HepG2 (cell line): ENCODE results near the gene COQ9. TPM values are rescaled to one million over a fixed set of nuclear protein-coding genes. Genes with fewer than 3 reads are reported as not detected.

Experiments used
- ATAC-seq: fragments of 200-7000 bp; cut with Tn5 transposase; 3 replicates; pipeline ENCODE4 v1.9.1; 2020; ENCODE audit warnings: mild to moderate bottlenecking, moderate library complexity
- BruUV-seq: library from RNA; stranded (reverse); fragments of 400-500 nt; replicated peaks from 2 replicates; lab custom pipeline; 2021; lab: Mats Ljungman, UMichigan
- CTCF ChIA-PET: fragments of 300-600 bp; formaldehyde crosslinking; extraction: SDS; loops from one replicate; lab custom pipeline; 2021; ENCODE audit warnings: low total read pairs, inconsistent platforms, low intra/inter-chr PET ratio; lab: Yijun Ruan, JAX
- POLR2A ChIA-PET: fragments of 350-600 bp; sonication (Branson Sonifier 250); formaldehyde crosslinking; loops from one replicate; lab custom pipeline; 2020; ENCODE audit warnings: antibody characterized with exemption, inconsistent platforms; lab: Yijun Ruan, JAX
- DNase-seq: peaks from one replicate; pipeline ENCODE4 v3.0.0-alpha.2; 2015; ENCODE audit warnings: low spot score
- FAIRE-seq: peaks from 3 replicates; lab custom pipeline; 2011; peaks lifted over from hg19 to GRCh38; lab: Jason Lieb, UNC
- H2AFZ ChIP-seq: one replicate; pipeline ENCODE4 v1.6.1; 2011; ENCODE audit warnings: low read length, inconsistent platforms
- H3K27ac ChIP-seq: fragments of 300-600 bp; 3 replicates; pipeline ENCODE4 v1.8.0; 2011; ENCODE audit warnings: mixed run types, mild to moderate bottlenecking, mixed read lengths, low read length, inconsistent platforms; ENCODE audit not compliant: insufficient read depth; ENCODE audit errors: extremely low read length
- H3K27me3 ChIP-seq, 2 experiments: fragments of 200-600 bp in 1 of 2; 2 replicates in 1 of 2; 3 replicates in 1 of 2; pipeline versions ENCODE4 v1.6.0 to v1.8.0; 2011; ENCODE audit warnings: low read length in 2 of 2, mild to moderate bottlenecking in 2 of 2, moderate library complexity in 2 of 2, inconsistent platforms in 1 of 2; ENCODE audit not compliant: insufficient read depth in 2 of 2, control insufficient read depth in 1 of 2
- H3K36me3 ChIP-seq, 2 experiments: fragments of 200-600 bp in 1 of 2; replicated peaks in 1 of 2; 2 replicates in 1 of 2; 3 replicates in 1 of 2; pipeline versions ENCODE4 v1.5.1 to v1.8.0; 2011; ENCODE audit warnings: low read length in 2 of 2, inconsistent platforms in 1 of 2; ENCODE audit not compliant: insufficient read depth in 2 of 2, control insufficient read depth in 1 of 2
- H3K4me1 ChIP-seq: 2 replicates; pipeline ENCODE4 v1.5.1; 2012; ENCODE audit warnings: low read length, inconsistent platforms; ENCODE audit not compliant: insufficient read depth
- H3K4me2 ChIP-seq: 2 replicates; pipeline ENCODE4 v1.6.0; 2011; ENCODE audit warnings: low read depth, low read length, inconsistent platforms
- H3K4me3 ChIP-seq, 3 experiments: fragments of 200-600 bp in 1 of 3; sonication (generic), shearing (Covaris generic) in 1 of 3; replicated peaks in 1 of 3; 2 replicates each; pipeline ENCODE4 v1.5.1; 2011 to 2016; ENCODE audit warnings: low read length in 3 of 3, inconsistent platforms in 2 of 3, low read depth in 2 of 3, mild to moderate bottlenecking in 2 of 3, control low read depth in 1 of 3, mixed read lengths in 1 of 3; ENCODE audit not compliant: insufficient read depth in 1 of 3
- H3K79me2 ChIP-seq: one replicate; pipeline ENCODE4 v1.6.1; 2011; ENCODE audit warnings: low read length, inconsistent platforms; ENCODE audit not compliant: insufficient read depth
- H3K9ac ChIP-seq: 2 replicates; pipeline ENCODE4 v1.6.0; 2011; ENCODE audit warnings: mild to moderate bottlenecking, low read depth, low read length, inconsistent platforms; ENCODE audit not compliant: insufficient read depth
- H3K9me3 ChIP-seq: 2 replicates; pipeline ENCODE4 v1.5.1; 2012; ENCODE audit warnings: mild to moderate bottlenecking, low read length
- H4K20me1 ChIP-seq: 2 replicates; pipeline ENCODE4 v1.6.0; 2011; ENCODE audit warnings: inconsistent platforms, mild to moderate bottlenecking, low read length, moderate library complexity; ENCODE audit not compliant: insufficient read depth
- ONECUT2 ChIP-seq: sonication (generic); formaldehyde crosslinking; IDR thresholded peaks from 2 replicates; pipeline ENCODE4 v1.4.0; 2020; ENCODE audit warnings: missing genetic modification reagents
- ZNF143 ChIP-seq: sonication (generic); formaldehyde crosslinking; IDR thresholded peaks from 2 replicates; pipeline ENCODE4 v1.4.0; 2020; ENCODE audit warnings: missing genetic modification reagents
- ZNF788 ChIP-seq: sonication (generic); formaldehyde crosslinking; IDR thresholded peaks from 2 replicates; pipeline ENCODE4 v1.5.0; 2020; ENCODE audit warnings: mild to moderate bottlenecking, missing genetic modification reagents, borderline replicate concordance
- ZSCAN12 ChIP-seq: sonication (generic); formaldehyde crosslinking; IDR thresholded peaks from 2 replicates; pipeline ENCODE4 v1.9.0; 2021; ENCODE audit warnings: mild to moderate bottlenecking, missing genetic modification reagents
- WGBS: methylation state at CpG from one replicate; pipeline ENCODE4 v1.1.6; 2017; ENCODE audit warnings: low lambda C conversion rate; 5-methylcytosine and 5-hydroxymethylcytosine counted together
- in situ Hi-C: cut with HindIII; loops from 2 replicates; pipeline ENCODE4 v1.10.0; 2017; ENCODE audit warnings: low pct_unique_long_range_greater_than_20kb; ENCODE audit not compliant: extremely low pct_ligation_motif_present
- intact Hi-C: fragments of 100-400 bp; cut with micrococcal nuclease; formaldehyde crosslinking; loops from one replicate; pipeline ENCODE4 v1.10.0; 2022; ENCODE audit not compliant: unreplicated experiment
- polyA plus RNA-seq, 8 experiments: library from polyadenylated mRNA; depleted of rRNA in 3 of 8; stranded (reverse) in 7 of 8; unstranded in 1 of 8; fragments of >200 nt; fragmentation: Illumina TruSeq in 4 of 8; extraction: Trizol in 4 of 8; gene quantifications; 2 replicates each; pipeline versions ENCODE4 v1.2.1 to v1.2.3, GENCODE V29; 2011 to 2016; ENCODE audit warnings: low read depth in 4 of 8, missing spikeins in 1 of 8, mixed read lengths in 1 of 8; ENCODE audit not compliant: insufficient read depth in 1 of 8
- total RNA-seq, 5 experiments: library from RNA; depleted of rRNA; stranded (reverse); fragments of >200 nt; fragmentation: Illumina TruSeq; extraction: Trizol; gene quantifications; 2 replicates each; pipeline ENCODE4 v1.2.3, GENCODE V29; 2016; ENCODE audit warnings: low read depth in 1 of 5
- TF ChIP-seq, protein P1 (sequence below): sonication (generic); formaldehyde crosslinking; IDR thresholded peaks from 2 replicates; pipeline ENCODE4 v1.4.0; 2020; ENCODE audit warnings: missing genetic modification reagents
- TF ChIP-seq, protein P2 (sequence below): sonication (generic); formaldehyde crosslinking; IDR thresholded peaks from 2 replicates; pipeline ENCODE4 v1.4.0; 2020; ENCODE audit warnings: missing genetic modification reagents, mild to moderate bottlenecking, borderline replicate concordance
- TF ChIP-seq, protein P3 (sequence below): sonication (generic); formaldehyde crosslinking; IDR thresholded peaks from 2 replicates; pipeline ENCODE4 v1.5.0; 2020; ENCODE audit warnings: mild to moderate bottlenecking, missing genetic modification reagents, moderate library complexity
- TF ChIP-seq, protein P4 (sequence below): sonication (generic); formaldehyde crosslinking; IDR thresholded peaks from 2 replicates; pipeline ENCODE4 v1.4.0; 2020; ENCODE audit warnings: mild to moderate bottlenecking, missing genetic modification reagents, borderline replicate concordance
- TF ChIP-seq, protein P5 (sequence below): fragments of 450-650 bp; IDR thresholded peaks from 2 replicates; pipeline ENCODE4 v1.6.1; 2017; ENCODE audit warnings: mild to moderate bottlenecking
- TF ChIP-seq, protein P6 (sequence below): sonication (generic); formaldehyde crosslinking; IDR thresholded peaks from 2 replicates; pipeline ENCODE4 v1.4.0; 2020; ENCODE audit warnings: missing genetic modification reagents; ENCODE audit errors: not compliant biosample characterization

Gene COQ9
- total and polyA plus RNA-seq, 2 of the 13 experiments (the other 11 are each of a cell fraction or from before 2014, with no cell fraction given) = 57.5 to 108 TPM

DNA sequence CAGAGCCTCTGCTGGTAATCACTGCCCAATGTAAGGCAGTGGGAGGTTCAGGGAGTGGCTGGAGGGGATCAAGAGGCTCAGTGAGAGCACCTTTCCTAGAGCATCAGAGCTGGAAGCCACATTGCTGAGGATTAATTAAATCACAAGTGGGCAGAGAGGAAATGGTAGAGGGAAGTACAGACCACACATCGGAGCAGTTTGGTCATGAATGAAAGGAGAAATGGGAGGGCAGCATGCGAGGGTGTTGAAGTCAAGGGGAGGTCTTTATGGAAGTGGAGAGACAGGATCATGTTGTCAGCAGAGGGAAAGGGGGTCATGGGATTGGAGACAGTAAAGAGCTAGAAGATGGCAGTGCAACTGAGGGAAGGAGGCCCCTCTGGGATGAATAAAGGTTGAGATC, 40.4 kb upstream of the COQ9 start:
- Histone ChIP-seq H3K27me3 (peaks cover 5 to 28% of the 10 kb centered on the region in 2 experiments; a peak in 4 of 5 replicates), H3K9me3 (no peaks in the 10 kb centered on the region), H3K27ac (no peak overlapping the region), H3K9ac (no peak overlapping the region), H3K4me2 (no peak overlapping the region), H3K36me3 (no peaks in the 10 kb centered on the region), H4K20me1 (no peaks in the 10 kb centered on the region), H3K4me1 (peaks cover 25% of the 10 kb centered on the region; the same call in 1 of the 2 replicates), H3K4me3 (no peak overlapping the region), H3K79me2 (no peaks in the 10 kb centered on the region), H2AFZ (no peak overlapping the region)
- 1% methylated on average over 2 of the region's 2 CpGs for WGBS
- intact Hi-C loops (no loop called here), in situ Hi-C loops (no loop called here)
- TF ChIP-seq, protein P1, sequence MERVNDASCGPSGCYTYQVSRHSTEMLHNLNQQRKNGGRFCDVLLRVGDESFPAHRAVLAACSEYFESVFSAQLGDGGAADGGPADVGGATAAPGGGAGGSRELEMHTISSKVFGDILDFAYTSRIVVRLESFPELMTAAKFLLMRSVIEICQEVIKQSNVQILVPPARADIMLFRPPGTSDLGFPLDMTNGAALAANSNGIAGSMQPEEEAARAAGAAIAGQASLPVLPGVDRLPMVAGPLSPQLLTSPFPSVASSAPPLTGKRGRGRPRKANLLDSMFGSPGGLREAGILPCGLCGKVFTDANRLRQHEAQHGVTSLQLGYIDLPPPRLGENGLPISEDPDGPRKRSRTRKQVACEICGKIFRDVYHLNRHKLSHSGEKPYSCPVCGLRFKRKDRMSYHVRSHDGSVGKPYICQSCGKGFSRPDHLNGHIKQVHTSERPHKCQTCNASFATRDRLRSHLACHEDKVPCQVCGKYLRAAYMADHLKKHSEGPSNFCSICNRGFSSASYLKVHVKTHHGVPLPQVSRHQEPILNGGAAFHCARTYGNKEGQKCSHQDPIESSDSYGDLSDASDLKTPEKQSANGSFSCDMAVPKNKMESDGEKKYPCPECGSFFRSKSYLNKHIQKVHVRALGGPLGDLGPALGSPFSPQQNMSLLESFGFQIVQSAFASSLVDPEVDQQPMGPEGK (CRISPR knock-in tag) = no peak
- TF ChIP-seq, protein P2, sequence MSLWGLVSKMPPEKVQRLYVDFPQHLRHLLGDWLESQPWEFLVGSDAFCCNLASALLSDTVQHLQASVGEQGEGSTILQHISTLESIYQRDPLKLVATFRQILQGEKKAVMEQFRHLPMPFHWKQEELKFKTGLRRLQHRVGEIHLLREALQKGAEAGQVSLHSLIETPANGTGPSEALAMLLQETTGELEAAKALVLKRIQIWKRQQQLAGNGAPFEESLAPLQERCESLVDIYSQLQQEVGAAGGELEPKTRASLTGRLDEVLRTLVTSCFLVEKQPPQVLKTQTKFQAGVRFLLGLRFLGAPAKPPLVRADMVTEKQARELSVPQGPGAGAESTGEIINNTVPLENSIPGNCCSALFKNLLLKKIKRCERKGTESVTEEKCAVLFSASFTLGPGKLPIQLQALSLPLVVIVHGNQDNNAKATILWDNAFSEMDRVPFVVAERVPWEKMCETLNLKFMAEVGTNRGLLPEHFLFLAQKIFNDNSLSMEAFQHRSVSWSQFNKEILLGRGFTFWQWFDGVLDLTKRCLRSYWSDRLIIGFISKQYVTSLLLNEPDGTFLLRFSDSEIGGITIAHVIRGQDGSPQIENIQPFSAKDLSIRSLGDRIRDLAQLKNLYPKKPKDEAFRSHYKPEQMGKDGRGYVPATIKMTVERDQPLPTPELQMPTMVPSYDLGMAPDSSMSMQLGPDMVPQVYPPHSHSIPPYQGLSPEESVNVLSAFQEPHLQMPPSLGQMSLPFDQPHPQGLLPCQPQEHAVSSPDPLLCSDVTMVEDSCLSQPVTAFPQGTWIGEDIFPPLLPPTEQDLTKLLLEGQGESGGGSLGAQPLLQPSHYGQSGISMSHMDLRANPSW = no peak
- TF ChIP-seq ZNF788 (CRISPR knock-in tag) (no peak), ZSCAN12 (CRISPR knock-in tag) (no peak), ZNF143 (CRISPR knock-in tag) (no peak), ONECUT2 (no peak)
- TF ChIP-seq, protein P3, sequence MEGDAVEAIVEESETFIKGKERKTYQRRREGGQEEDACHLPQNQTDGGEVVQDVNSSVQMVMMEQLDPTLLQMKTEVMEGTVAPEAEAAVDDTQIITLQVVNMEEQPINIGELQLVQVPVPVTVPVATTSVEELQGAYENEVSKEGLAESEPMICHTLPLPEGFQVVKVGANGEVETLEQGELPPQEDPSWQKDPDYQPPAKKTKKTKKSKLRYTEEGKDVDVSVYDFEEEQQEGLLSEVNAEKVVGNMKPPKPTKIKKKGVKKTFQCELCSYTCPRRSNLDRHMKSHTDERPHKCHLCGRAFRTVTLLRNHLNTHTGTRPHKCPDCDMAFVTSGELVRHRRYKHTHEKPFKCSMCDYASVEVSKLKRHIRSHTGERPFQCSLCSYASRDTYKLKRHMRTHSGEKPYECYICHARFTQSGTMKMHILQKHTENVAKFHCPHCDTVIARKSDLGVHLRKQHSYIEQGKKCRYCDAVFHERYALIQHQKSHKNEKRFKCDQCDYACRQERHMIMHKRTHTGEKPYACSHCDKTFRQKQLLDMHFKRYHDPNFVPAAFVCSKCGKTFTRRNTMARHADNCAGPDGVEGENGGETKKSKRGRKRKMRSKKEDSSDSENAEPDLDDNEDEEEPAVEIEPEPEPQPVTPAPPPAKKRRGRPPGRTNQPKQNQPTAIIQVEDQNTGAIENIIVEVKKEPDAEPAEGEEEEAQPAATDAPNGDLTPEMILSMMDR (CRISPR knock-in tag) = no peak
- TF ChIP-seq, protein P4, sequence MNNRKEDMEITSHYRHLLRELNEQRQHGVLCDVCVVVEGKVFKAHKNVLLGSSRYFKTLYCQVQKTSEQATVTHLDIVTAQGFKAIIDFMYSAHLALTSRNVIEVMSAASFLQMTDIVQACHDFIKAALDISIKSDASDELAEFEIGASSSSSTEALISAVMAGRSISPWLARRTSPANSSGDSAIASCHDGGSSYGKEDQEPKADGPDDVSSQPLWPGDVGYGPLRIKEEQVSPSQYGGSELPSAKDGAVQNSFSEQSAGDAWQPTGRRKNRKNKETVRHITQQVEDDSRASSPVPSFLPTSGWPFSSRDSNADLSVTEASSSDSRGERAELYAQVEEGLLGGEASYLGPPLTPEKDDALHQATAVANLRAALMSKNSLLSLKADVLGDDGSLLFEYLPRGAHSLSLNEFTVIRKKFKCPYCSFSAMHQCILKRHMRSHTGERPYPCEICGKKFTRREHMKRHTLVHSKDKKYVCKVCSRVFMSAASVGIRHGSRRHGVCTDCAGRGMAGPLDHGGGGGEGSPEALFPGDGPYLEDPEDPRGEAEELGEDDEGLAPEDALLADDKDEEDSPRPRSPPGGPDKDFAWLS (CRISPR knock-in tag) = no peak
- TF ChIP-seq, protein P5, sequence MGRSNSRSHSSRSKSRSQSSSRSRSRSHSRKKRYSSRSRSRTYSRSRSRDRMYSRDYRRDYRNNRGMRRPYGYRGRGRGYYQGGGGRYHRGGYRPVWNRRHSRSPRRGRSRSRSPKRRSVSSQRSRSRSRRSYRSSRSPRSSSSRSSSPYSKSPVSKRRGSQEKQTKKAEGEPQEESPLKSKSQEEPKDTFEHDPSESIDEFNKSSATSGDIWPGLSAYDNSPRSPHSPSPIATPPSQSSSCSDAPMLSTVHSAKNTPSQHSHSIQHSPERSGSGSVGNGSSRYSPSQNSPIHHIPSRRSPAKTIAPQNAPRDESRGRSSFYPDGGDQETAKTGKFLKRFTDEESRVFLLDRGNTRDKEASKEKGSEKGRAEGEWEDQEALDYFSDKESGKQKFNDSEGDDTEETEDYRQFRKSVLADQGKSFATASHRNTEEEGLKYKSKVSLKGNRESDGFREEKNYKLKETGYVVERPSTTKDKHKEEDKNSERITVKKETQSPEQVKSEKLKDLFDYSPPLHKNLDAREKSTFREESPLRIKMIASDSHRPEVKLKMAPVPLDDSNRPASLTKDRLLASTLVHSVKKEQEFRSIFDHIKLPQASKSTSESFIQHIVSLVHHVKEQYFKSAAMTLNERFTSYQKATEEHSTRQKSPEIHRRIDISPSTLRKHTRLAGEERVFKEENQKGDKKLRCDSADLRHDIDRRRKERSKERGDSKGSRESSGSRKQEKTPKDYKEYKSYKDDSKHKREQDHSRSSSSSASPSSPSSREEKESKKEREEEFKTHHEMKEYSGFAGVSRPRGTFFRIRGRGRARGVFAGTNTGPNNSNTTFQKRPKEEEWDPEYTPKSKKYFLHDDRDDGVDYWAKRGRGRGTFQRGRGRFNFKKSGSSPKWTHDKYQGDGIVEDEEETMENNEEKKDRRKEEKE = no peak
- TF ChIP-seq, protein P6, sequence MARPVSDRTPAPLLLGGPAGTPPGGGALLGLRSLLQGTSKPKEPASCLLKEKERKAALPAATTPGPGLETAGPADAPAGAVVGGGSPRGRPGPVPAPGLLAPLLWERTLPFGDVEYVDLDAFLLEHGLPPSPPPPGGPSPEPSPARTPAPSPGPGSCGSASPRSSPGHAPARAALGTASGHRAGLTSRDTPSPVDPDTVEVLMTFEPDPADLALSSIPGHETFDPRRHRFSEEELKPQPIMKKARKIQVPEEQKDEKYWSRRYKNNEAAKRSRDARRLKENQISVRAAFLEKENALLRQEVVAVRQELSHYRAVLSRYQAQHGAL (CRISPR knock-in tag) = no peak
- no TSS peak for BruUV-seq
- ChIA-PET POLR2A (no interaction called here), CTCF (no interaction called here)
- DNase-seq = no peak
- FAIRE-seq = no peak
- ATAC-seq = no peak
